Measurements from ENCODE around the gene TCAP. TPM values are rescaled to one million over a fixed set of nuclear protein-coding genes. Genes with fewer than 3 reads are reported as not detected.
A peak's percentile ranks its signal among the peaks of the same experiment; 100 is the strongest.

The TCAP gene
- total and polyA plus RNA-seq, 10 of the 15 experiments (the other 5 are each of a cell fraction or from before 2014, with no cell fraction given): 0.17 to 1.0 (median 0.36) TPM; not detected in 3

DNA sequence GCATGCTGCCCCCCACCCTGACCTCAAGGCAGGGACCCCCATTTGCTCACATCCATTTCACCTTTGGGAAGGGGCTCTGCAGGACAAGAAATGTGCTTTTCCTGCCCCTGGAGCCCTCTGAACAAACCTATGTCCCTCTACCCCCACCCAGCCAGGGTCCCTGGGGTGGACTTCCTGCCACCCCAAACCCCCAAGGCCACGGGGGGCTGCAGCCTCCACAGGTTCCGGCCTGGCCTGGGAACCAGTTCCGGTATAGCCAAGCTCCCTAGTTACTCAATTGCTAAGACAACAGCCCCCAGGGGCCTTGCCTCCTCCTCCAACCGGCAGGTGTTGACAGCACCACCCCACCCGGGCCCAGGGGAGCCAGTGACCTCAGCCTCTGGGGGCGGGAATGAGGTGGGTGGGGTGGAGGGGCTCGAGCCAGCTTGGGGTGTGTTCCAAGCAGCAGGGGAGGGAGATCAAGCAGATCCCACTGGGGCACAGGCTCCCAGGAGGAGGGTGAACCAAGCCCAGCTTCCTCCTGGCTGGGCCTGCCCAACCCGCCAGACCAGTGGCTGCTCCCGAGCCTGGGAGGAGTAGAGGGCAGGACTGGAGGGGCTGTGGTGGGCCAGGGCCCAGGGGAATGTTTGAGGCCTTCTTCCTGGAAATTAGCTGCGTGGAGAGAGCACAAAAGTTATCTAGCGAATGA is 9.7 kb downstream of the TCAP start:
- intact Hi-C loops (cut with micrococcal nuclease; ENCODE audit: unreplicated experiment): no loop called here
- ChIA-PET CTCF (interaction anchor here (0.8 to 9.1 kb wide), 8 partner anchors 13 to 56 kb away, joined by 3 to 114 read pairs (median 6); partner anchors contain the start of genes MIEN1 and PGAP3), SMC1A (ENCODE audit: uncharacterized antibody, unreplicated experiment) (interaction anchor here (0.8 to 2.0 kb wide), 6 partner anchors 13 to 55 kb away, joined by 3 to 11 read pairs (median 4); partner anchors contain the start of genes MIEN1 and PGAP3), POLR2A (interaction anchor here (0.5 to 2.6 kb wide), 6 partner anchors 13 to 299 kb away, joined by 3 to 9 read pairs (median 4); partner anchors contain the start of genes IKZF3, MIEN1 and PGAP3), RAD21 (ENCODE audit: unreplicated experiment) (interaction anchor here (0.8 to 3.1 kb wide), 9 partner anchors 13 to 190 kb away, joined by 3 to 9 read pairs (median 5); partner anchors contain the start of genes MIEN1 and PGAP3)
- Histone ChIP-seq H2AFZ (ENCODE audit: control insufficient read depth, low read depth, low read length) (no peak overlapping the region), H3K9me3 (replicated peaks; ENCODE audit: control insufficient read depth, insufficient read depth, low read length) (no peaks in the 10 kb centered on the region), H3K9ac (ENCODE audit: control insufficient read depth, insufficient read depth, low read length) (no peak overlapping the region), H3K27ac (ENCODE audit: control insufficient read depth, insufficient read depth) (no peak overlapping the region), H3K4me3 (no peak overlapping the region), H3K36me3 (ENCODE audit: control insufficient read depth in 2 of 2, insufficient read depth in 2 of 2, low read length in 1 of 2) (no peaks in the 10 kb centered on the region), H3K4me1 (ENCODE audit: control insufficient read depth, insufficient read depth, low read length) (peaks cover 33% of the 10 kb centered on the region), H3K4me2 (ENCODE audit: control insufficient read depth, insufficient read depth) (no peak overlapping the region), H4K20me1 (ENCODE audit: control insufficient read depth, insufficient read depth) (no peaks in the 10 kb centered on the region), H3K27me3 (replicated peaks in 1 of 2; ENCODE audit: control insufficient read depth in 2 of 2, insufficient read depth in 2 of 2, low read length in 1 of 2) (no peaks in the 10 kb centered on the region; a peak in 1 of 4 replicates), H3K79me2 (ENCODE audit: control insufficient read depth, insufficient read depth, low read length) (no peaks in the 10 kb centered on the region)
- FAIRE-seq (no peak), ATAC-seq (peak; percentile 52), DNase-seq (ENCODE audit: low read depth, low spot score) (no peak)
- in situ Hi-C loops (cut with MboI): no loop called here
- 17% methylated on average over 11 of the region's 11 CpGs for WGBS (ENCODE audit: insufficient coverage, insufficient replicate concordance, low lambda C conversion rate, missing lambda C conversion rate)
- BruUV-seq (replicated peaks): no TSS peak
- TF ChIP-seq YBX1 (IDR thresholded peaks at IDR 0.05) (no peak), EGR1 (IDR thresholded peaks at IDR 0.05; ENCODE audit: borderline replicate concordance in 1 of 2, low read depth in 2 of 2, low read length in 2 of 2) (peak in 1 of 2 experiments; percentile 32; a peak in 1 of 3 replicates), RBBP5 (conservative IDR thresholded peaks at IDR 0.05) (no peak), KDM1A (IDR thresholded peaks at IDR 0.05; ENCODE audit: borderline replicate concordance) (no peak), STAT3 (IDR thresholded peaks at IDR 0.05; ENCODE audit: low read depth, low read length) (no peak), ATF7 (IDR thresholded peaks at IDR 0.05; ENCODE audit: low read depth) (peak; percentile 46; the same call in 1 of the 2 replicates), SPI1 (IDR thresholded peaks at IDR 0.05; ENCODE audit: borderline replicate concordance, insufficient read depth, low read depth, low read length) (no peak), CBX5 (IDR thresholded peaks at IDR 0.05; ENCODE audit: low read depth) (no peak), TARDBP (IDR thresholded peaks at IDR 0.05; ENCODE audit: borderline replicate concordance) (no peak), RAD21 (IDR thresholded peaks at IDR 0.05; ENCODE audit: insufficient read depth, low read depth, low read length) (no peak), SP1 (IDR thresholded peaks at IDR 0.05; ENCODE audit: low read depth, low read length) (no peak), ATF3 (IDR thresholded peaks at IDR 0.05; ENCODE audit: borderline replicate concordance, extremely low read depth, low read depth, low read length) (no peak), KAT2A (conservative IDR thresholded peaks at IDR 0.05; ENCODE audit: control insufficient read depth, low read depth, low read length) (no peak), ZNF207 (IDR thresholded peaks at IDR 0.05; ENCODE audit: borderline replicate concordance) (no peak), TCF7 (IDR thresholded peaks at IDR 0.05; ENCODE audit: borderline replicate concordance) (no peak), BHLHE40 (IDR thresholded peaks at IDR 0.05; ENCODE audit: borderline replicate concordance in 1 of 2, low read depth in 2 of 2, low read length in 1 of 2) (no peak), ESRRA (IDR thresholded peaks at IDR 0.05; ENCODE audit: low read length) (no peak), POU2F2 (IDR thresholded peaks at IDR 0.05; ENCODE audit: borderline replicate concordance, low read depth, low read length) (no peak), FOS (IDR thresholded peaks at IDR 0.05; ENCODE audit: borderline replicate concordance, extremely low read depth, insufficient read length) (no peak), SMAD5 (IDR thresholded peaks at IDR 0.05; ENCODE audit: low read depth) (no peak), CBX3 (IDR thresholded peaks at IDR 0.05; ENCODE audit: borderline replicate concordance, low read depth) (no peak), TCF3 (IDR thresholded peaks at IDR 0.05; ENCODE audit: borderline replicate concordance, insufficient read depth, low read depth, low read length) (no peak)
- TF ChIP-seq, protein P1, sequence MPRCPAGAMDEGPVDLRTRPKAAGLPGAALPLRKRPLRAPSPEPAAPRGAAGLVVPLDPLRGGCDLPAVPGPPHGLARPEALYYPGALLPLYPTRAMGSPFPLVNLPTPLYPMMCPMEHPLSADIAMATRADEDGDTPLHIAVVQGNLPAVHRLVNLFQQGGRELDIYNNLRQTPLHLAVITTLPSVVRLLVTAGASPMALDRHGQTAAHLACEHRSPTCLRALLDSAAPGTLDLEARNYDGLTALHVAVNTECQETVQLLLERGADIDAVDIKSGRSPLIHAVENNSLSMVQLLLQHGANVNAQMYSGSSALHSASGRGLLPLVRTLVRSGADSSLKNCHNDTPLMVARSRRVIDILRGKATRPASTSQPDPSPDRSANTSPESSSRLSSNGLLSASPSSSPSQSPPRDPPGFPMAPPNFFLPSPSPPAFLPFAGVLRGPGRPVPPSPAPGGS (IDR thresholded peaks at IDR 0.05; ENCODE audit: borderline replicate concordance, insufficient read depth, low read depth, low read length, poor library complexity, severe bottlenecking): no peak
